Stimulated activated CD8-positive, alpha-beta memory T cell treated with anti-CD3 and anti-CD28 coated beads, Interleukin-12 subunit alpha, Interleukin-12 subunit beta, amount 100 ng/mL, for 24 hours (primary cell): ENCODE results near the gene FHIT.
"Not testable (repeated sequence)": the region's sequence is repeated elsewhere in the genome, so short reads cannot be mapped to it uniquely, and the experiment has no call there.

Source experiments
- DNase-seq: peaks from one replicate; pipeline ENCODE4 v3.0.0-alpha.2; 2020; ENCODE audit errors: extremely low read depth

FHIT gene

GRCh38 chr3:60574046-60574769 is 677.0 kb downstream of the FHIT start:
- DNase-seq: no peak

DNA sequence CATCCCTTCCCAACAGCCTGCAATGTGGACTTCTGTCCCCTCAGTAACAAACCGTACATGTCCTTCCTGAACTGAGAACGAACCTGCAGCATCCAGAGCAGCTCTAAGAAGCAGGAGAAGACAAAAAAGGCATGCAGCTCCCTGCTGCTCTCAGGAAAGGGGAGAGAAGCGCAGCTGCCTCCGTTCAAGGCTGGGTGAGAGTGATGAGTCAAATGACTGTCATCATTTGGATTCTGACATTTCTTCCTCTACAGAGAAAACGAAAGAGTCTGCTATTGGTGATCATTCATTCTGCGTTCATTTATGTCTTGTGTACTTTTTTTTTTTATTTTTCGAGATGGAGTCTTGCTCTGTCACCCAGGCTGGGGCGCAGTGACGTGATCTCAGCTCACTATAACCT is 677.8 kb downstream of the FHIT start:
- no peak for DNase-seq

DNA sequence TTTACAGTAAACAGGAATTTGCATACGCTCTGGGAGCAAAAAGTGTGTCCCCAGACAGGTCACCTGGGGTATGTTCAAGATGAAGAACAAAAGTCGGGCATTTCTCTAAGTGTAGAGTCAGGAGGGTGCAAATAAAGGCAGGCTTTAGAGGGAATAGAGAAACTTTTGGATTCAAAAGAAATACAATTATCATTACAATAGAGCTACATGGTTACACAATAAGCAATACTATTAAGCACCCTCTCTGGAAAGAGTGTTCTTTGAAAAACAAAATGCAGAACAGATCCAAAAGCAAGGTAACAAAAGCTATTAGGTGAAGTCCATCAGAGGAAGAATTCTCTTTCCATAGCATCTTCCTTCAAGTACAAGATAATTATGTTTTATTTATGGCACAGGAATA is 679.7 kb downstream of the FHIT start:
- no peak for DNase-seq

- no peak for DNase-seq
Observed at GRCh38 chr3:60557122-60557521, 694.1 kb downstream of the FHIT start.

DNA sequence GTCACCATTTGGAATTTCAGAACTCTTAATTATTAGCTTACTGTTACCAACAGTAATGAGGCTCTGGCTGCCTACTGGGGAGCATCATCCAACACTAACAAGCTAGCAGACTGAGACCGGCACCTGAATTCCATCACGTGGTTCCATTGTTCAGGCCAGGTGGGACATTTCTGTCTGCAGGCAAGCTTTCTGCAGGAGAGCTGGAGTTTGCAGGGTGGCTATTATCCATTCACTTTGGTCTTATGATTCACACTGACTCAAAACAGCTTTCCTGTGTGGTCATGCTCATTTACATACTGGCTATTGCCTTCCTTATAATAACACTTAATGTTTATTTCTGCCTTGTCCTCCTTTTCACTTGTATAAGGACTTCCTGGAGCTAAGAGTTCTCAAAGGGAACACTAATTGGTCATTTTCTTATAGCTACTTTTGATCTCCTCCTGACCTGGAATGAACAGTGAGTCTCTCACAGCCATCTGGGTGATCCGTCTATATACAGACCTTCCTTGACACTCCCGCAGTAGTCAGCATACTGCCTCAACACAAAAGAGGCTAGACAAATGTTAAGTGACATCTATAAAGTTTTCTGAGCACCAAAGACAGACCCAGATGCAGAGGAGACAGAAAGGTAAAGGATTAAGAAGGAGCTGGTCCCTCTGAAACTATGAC is 695.4 kb downstream of the FHIT start:
- no peak for DNase-seq

DNA sequence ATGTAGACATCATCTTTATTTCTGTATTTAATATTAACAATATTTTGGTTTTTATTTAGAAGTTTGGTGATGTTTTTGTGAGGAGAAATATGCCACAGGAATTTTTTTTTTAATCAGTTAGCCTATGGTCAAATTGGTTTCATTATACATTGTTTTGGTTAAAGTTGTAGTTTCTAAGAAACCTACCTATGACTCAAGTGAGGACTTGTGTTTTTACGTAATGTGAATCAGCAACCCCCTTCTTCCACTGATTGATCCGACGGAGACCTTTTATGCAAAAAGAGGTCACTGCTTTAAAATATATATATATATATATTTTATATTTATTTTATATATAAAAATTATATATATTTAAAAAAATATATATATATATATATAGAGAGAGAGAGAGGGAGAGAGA is 698.1 kb downstream of the FHIT start:
- no peak for DNase-seq

- DNase-seq: no peak
Observed at GRCh38 chr3:60552581-60552980, 698.7 kb downstream of the FHIT start.

DNA sequence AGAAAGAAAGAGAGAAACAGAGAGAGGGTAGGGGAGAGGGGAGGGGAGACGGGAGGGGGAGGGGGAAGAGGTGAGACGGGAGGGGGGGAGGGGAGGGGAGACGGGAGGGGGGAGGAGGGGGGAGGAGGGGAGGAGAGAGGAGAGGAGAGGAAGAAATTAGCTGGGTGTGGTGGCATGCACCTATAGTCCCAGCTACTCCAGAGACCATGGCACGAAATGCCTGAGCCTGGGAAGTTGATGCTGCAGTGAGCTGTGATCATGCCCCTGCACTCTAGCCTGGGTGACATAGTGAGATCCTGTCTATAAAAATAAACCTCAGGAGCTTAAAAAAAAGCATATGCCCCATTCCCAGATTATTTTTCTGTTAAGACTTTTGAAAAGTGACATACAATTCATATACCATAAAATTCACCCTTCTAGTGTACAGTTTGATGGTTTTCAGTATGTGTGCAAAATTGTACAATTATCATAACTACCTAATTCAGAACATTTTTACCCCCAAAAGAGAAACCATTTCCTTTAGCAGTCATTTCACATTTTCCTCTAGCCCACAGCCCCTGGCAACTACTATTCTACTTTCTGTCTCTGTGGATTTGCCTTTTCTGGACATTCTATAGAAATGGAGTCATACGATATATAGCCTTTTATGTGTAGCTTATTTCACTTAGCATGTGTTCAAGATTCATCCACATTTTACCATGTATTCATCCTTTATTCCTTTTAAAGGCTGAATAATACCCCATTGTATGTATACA is 699.6 kb downstream of the FHIT start:
- DNase-seq: no peak

DNA sequence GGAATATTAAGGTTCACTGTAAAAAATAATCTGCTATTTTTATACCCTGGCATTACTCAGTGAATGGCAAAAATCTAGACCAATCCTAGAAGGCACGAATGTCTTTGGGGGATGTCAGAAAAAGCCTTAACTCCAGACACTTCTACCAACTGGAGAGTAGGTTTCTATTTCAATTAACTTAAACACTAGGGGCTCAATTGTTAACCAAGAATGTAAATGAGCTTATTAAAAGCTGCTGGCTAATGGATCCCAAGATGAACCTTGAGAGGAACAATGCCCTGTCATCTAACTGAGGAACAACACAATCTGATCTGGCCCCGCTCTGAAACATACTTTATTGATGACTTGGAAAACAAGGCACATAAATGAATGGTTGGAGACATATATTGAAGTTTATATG is 701.4 kb downstream of the FHIT start:
- no peak for DNase-seq

DNA sequence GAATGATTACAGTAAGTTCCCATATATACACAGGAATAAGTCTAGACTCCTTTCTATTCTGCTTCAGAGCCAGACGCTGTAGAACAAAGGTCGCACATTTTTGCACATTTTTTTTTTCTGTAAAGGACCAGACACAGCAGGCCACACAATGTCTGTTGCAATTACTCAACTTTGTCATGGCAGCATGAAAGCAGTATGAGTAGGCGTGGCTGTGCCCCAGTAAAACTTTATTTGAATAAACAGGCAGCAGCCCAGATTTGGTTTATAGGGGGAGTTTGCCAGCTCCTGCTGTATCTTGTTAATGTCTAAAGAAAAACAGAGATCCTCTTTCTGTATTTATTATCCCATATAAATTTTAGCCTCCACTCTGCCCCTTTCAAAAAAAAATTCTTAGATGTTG is 708.3 kb downstream of the FHIT start:
- no peak for DNase-seq

- not testable (repeated sequence) for DNase-seq
Observed at GRCh38 chr3:60539394-60539793, 711.9 kb downstream of the FHIT start.

DNA sequence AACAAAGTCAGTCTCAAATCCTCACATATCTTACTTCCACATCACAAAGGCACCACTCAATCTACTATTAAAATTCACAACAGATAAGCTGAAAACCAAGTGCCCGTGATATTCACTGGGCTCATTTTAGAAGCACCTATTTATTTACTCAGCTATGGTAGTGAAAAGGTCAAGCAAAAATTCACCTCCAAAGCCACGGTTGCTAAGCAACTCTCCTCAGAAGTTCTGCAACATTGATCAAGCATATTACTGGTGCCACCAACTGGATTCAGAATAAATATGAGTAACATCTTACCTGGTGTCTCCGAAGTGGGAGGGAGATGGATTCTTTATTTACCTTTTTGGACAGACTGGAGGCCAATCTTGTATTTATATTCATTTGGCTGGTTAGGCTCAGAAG is 714.8 kb downstream of the FHIT start:
- no peak for DNase-seq

GRCh38 chr3:60531759-60532158 is 719.5 kb downstream of the FHIT start:
- no peak for DNase-seq

GRCh38 chr3:60528651-60529050 is 722.6 kb downstream of the FHIT start:
- no peak for DNase-seq

DNA sequence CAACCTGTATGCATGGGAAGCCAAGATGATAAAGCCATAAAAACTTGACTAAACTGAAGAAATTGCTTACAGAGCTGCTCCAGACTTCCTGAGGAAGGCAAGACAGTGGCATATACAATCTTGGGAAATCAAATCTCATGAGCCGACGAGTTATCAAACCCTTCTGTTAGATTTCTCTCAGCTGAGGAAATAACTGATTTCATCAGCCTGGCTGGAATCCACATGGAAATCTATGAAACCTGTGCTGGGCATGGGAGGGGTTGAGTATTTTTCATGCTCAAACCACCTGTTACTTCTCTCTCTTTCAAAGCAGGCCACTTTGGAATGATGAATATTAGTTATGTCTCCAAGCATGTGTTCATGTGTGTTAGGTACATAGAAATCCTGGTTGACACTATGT is 727.7 kb downstream of the FHIT start:
- DNase-seq: no peak

GRCh38 chr3:60517134-60517533 is 734.1 kb downstream of the FHIT start:
- no peak for DNase-seq

- no peak for DNase-seq
Observed at GRCh38 chr3:60514866-60515265, 736.4 kb downstream of the FHIT start.

- no peak for DNase-seq
Observed at GRCh38 chr3:60514085-60514649, 737.1 kb downstream of the FHIT start.

GRCh38 chr3:60513241-60513640 is 738.0 kb downstream of the FHIT start:
- no peak for DNase-seq

GRCh38 chr3:60512506-60512905 is 738.7 kb downstream of the FHIT start:
- DNase-seq: no peak

- no peak for DNase-seq
Observed at GRCh38 chr3:60509471-60509870, 741.8 kb downstream of the FHIT start.

DNA sequence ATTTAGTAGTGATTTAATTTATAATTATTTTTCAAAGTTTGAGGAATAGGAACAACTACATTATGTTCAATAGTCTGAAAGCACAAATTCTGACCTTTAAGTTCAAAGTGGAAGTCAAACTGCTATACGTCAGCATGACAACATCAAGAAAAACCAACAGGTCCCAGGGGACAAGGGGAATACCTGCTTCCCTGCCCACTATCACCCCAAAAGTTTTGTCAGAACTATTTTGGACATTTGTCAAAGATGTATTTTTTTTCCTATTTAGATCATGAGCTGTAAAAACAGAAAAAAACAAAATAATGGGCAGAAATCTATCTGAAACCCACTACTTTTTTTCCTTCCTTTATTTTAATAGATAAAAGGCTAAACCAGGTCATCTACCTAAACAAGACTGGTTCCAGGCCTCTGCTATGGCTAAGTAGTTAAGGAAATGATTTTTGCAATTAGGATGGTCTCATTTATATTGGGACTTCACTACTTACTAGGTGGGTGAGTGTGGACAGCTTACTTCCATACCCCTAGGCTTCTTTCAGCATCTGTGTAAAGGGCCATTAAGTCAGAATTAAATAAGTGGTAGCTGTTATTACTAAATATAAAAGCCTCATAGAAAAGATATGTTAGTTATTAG is 746.3 kb downstream of the FHIT start:
- no peak for DNase-seq
